SW 1271 (cell line): Measurements from ENCODE around the gene KCNJ15.
"Not testable (repeated sequence)": the region's sequence is repeated elsewhere in the genome, so short reads cannot be mapped to it uniquely, and the experiment has no call there.

Experiments
- DNase-seq, 2 experiments: peaks; one replicate each; lab custom pipeline; 2025; lab: John Stamatoyannopoulos, UW

The KCNJ15 gene

DNA sequence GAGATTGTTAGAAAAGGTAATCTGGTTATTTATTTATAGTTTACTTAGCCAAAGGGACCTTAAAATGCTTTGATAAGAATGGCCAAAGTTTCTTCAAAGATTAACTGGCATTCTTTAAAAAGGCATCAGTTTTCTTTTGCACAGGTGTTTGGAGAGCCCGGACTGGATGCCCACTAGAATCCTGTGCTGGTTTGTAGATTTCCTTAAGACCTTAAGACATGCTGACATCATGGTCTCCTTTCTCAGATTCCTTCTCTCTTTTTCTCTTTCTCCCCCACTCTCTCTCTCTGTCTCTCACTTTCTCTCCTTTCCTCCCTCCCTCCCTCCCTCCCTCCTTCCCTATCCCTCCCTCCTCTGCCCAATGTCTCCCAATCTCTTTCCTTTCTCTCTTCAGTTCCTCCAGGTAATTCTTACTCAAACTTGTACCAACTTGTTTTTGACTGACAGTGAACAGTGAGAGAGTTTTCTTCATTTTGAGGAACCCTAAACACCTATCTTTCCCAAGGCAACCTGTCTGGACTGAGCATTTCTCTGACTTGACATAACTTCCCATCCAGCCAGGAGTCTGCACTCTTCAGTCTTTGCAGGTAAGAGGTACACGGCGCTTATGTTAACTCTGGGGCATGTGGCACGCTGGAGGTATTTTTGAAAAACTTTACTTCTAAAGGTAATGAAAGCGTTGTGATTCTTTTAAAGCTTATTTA is at the start of gene KCNJ15:
KCNJ15 (plus strand) TSS at position 393 of the 704 bp plus-strand sequence. CDS start 42,271 bp downstream, outside the sequence.
- DNase-seq, result no peak

DNA sequence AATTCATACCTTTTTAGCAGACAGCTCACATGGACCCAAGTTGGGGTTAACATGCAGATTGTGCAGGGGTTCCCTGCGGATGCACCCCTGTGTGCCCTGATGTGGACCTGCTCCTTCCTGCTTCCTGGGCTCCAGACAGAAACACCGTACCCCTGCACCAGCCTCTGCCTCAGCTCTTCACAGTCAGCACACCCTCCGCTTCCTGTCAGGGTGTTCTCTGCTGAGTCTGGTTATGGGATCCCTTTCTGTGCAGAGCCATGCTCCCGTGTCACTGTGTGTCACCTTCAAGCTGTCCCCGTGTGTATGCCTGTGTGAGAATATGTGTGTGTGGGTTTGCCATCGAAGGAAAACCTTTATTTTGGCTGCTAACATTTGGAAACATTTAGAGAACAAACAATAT is 48.7 kb upstream of the KCNJ15 start:
- DNase-seq, result no peak

DNA sequence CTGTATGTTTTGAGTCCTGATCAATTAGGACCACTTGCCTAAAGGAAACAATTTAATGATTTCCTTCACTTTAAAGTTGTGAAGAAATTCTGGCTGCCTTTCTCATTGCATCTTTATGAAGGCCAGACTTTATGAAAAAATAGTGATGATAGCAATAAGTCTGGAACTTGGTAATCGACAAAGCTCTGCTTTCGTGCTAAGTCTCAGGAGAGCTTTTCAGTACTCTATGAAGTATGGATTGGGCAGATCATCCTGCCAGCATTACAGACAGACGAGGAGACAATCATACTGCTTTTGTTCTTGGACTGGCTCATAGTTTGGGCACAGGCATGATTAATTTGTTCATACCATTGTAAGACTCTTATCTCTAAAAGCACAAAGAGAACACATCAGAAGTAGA is 45.5 kb upstream of the KCNJ15 start:
- DNase-seq, result no peak

DNA sequence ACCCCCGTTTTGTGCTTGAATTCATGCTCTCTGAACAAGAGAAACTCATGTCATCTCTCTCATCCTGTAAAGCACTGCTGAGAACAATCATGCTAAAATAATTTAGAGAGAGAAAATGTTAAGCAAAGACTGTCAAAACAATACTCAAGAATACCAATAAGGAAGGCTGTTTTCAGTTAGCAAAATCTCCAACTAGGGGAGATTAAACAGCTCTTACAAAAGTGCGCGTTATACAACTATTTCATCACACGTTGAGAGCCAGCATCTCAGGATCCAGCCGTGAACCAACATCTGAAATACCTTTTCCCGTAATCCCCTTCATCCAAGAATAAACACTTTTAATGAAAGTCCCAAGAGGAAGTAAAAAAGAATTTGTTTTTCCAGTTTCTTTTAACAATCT is 44.1 kb upstream of the KCNJ15 start:
- no peak for DNase-seq

DNA sequence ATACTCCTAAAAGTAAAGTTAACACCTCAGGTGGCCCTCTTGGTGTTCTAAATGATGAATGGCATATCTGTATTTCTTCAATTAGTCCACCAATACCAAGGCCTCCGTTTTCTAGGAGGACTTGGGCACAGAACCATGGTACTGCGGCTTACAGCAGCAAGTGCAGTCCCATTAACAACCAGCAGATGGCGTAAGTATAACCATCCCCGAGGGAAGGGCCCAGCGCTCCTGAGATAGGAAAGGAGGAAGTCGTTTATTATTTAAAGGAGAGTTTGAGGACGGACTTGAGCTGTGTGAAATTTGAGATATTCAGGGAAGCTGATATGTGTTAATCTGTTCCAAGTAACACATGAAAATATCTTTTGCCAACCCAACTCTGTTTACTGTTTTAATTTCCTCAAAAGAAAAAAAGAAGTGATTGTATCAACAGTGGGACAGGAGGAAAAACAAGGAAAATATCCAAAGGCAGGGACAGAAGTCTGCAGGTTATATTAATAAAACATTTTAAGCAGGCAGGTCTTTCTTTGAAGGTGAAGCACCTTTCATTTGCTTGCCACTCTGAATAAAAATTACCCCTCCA is 37.7 kb upstream of the KCNJ15 start:
- peak in 1 of 2 experiments; percentile 33 for DNase-seq

DNA sequence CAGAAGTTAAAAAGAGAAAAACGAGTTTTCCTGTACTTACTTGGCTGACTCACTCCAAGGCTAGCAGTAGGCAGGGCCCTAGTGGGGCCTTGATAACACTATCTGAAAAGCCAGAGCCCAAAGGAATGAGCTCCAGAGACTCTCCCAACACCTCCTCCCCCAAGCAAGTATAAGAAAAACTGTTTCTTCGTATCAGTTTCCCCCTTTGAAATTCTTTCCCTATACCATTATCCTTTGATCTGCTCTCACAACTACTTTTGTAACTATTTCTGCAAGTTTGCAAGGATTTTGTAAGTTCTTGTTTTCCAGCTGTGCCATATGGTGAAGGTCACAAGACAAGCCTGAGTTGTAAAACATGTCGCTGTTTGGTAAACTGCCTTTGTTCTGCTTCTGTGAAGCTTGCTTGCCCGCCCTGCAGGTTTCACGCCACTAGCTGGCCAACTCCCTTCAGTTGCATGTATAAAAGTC is 36.5 kb upstream of the KCNJ15 start:
- DNase-seq, result no peak

DNA sequence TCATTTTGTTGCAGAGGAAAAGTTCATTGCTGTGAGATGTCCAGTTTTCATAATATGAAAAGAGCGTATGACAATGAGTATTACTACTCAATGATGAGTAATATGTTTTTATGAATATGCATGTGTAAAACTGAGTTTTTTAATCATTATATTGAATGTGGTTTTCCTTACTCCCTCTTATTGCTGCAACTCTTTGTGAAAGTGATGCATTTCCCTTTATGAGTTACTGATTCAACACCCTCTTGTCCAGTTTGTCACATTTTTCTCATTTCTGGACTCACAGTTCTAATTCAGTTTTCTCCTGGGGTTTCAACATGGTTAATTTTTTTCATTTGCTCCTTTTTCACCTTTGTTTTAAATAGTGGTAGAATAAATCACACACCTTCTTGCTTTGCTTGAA is 35.2 kb upstream of the KCNJ15 start:
- no peak for DNase-seq

DNA sequence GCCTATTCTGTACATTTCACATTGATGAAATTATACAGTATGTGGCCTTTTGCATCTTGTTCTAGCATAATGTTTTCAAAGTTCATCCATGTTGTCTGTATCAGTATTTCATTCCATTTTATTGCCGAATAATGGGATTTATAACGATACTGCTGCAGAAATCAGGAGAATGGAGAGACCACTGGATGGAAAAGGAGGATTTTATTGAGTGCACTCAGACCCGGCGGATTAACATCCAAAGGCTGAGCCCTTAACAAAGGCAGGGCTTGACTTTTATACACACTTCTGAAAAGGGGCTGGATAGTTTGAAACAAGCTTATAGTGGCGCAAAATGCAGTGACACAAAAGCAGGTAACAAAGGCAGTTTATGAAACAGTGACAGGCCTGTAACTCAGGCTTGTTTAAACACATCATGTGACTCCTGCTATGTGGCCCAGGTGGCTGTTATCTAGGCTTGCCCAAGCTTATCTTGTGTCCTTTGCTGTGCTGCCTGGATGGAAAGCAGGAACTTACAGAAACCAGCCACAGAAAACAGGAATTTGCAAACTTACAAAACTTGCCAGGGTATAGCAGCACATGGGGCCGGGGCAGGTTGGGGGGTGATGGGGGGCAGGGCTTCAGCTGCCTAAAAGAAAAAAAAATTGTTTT is 32.8 kb upstream of the KCNJ15 start:
- DNase-seq, result no peak

DNA sequence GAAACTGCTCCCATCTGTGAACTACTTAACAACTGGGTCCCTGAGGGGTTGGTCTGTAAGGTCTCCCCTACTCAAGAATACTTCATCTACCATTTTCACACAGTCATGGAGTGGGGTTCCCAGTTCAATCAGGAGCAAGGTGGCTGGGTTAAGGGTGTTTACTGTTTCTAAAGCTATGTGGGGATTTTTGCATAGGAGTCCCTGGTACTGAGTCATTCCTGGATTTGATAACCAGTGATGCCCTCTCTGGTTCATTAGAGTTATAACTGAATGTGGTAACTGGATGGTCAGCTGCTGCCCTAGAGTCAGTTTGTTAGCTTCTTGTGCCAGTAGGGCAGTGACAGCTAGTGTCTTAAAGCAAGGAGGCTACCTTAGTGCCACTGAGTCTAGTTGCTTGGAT is 29.4 kb upstream of the KCNJ15 start:
- DNase-seq, result no peak

DNA sequence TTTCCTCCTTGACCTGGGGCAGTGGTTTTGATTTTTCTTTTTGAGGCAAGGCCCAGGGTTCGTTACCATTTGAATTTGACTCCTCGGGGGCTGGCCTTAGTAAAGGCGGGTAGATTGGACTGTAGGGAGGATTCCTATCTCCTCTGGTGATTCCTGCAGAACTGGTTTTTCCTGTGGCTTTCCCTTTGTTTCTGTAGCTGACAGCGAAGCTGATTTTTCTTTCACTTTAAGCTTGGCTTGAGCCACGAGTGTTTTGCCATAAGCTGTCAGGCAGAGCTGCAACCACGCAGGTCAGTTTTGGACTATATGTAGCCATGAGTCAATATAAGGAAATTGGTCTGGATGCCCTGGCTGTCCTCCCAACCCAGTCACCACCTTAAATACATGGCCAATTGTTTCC is 28.7 kb upstream of the KCNJ15 start:
- no peak for DNase-seq

DNA sequence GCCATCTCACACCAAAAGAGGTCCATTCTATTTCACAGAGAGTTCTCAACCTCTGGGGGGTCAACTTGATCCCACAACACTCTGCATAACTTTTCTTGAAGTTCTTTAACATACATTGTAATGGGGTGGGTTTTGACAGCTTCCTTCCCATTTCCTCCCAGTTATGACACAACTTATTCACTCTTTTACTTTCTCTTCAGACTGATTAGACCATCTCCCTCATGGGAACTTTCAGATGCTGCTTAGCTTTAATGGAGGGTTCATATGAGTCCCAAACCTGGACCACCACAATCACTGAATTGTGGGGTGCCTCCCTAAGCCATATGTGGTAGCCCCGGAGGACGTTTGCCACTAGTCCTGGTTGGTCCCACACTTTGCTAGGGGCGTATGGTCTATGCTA is 28.3 kb upstream of the KCNJ15 start:
- no peak for DNase-seq

DNA sequence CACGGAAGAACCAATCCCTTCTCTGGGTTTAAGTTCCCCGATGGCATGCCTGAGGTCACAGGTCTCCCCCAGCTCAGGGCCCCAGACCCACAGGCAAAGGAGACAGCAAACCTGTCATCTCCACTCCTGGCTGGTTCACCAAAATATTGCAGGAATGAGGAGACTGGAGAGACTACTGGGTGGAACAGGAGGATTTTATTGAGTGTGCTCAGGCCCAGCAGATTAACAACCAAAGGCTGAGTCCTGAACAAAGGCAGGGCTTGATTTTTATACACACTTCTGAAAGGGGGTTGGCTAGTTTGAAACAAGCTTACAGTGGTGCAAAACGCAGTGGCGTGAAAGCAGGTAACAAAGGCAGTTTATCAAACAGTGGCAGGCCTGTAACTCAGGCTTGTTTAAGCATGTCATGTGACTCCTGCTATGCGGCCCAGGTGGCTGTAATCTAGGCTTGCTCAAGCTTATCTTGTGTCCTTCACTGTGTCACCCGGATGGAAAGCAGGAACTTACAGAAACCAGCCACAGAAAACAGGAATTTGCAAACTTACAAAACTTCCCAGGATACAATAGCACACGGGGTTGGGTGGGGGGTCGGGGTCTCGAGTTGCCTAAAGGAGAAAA is 27.4 kb upstream of the KCNJ15 start:
- DNase-seq, result no peak

DNA sequence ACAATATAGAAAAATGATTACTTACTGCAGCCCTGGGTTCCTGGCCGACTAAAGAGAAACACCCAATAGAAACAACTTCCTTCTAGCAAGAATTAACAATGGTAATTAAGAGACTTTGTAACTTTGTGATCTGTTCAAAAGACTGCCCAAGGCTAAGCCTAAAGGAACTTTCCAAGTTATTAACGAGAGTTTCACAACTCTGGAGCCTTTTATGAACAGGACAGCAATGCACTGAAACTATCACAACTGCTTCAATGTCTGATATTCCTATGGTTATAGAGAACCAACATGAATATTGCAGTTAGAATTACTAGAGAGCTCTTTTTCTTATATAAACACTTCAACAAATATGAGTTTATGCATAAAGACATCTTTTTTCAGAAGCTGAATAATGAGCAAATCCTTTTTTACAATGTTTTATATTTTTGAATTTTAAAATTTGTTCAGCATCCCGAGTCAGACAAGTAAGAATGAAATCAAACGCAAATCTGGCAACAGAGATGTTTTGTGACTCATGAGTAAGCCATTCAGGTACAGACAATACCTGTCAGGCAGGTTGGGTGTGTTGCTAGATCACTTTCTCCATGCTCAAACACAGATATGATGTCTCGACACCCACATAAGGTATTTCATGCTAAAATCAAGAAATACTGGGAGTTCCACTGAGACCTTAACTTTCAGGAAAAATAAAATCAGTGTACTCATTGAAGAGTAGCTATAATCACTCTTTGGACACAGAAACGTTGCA is 22.2 kb upstream of the KCNJ15 start:
- DNase-seq, result no peak

DNA sequence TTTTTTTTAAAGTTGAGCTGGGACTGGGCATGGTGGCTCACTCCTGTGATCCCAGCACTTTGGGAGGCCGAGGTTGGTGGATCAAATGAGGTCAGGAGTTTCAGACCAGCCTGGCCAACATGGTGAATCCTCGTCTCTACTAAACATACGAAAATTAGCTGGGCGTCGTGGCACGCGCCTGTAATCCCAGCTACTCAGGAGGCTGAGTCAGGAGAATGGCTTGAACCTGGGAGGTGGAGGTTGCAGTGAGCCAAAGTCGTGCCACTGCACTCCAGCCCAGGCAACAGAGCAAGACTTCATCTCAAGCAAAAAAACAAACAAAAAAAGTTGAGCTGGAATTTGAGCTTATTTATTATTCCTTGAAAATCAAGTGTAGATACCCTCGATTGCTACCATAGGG is 21.5 kb upstream of the KCNJ15 start:
- DNase-seq, result not testable (repeated sequence)

DNA sequence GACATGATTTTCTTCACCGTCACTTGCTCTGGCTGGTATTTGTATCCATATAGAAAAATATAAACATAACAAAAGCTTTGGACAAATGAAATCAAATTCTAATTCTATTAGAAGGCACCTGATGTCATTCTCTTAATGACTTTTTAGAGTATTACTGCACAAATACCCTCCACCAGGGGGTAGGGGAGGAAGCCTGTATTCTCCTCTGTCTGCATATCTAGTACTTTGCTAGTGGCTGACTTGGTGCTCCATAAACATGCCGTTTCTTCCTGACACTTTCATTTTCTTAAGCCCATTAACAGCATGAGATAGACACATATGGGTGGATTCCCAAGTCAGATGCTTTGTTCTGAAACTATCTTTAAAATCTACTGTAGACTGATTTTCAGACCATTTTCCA is 20.6 kb upstream of the KCNJ15 start:
- DNase-seq, result no peak

DNA sequence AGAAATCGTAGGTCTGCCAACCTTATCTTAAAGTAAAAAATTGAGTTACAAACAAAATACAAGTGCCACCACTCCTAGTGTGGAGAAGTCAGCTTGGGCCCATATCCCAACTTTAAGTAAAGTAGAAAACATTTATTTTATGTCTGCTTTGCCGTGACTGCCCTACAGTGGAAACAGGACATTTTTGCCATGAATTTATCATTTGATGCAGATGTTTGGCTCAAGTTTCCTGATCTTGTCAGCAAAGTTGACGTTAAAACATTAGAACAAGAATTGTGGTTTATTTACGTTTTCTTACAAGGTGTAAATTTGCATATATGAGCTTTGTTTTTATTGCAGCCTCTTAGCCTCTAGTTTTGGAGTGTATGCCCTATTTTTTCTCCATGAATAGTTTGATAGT is 17.1 kb upstream of the KCNJ15 start:
- no peak for DNase-seq

DNA sequence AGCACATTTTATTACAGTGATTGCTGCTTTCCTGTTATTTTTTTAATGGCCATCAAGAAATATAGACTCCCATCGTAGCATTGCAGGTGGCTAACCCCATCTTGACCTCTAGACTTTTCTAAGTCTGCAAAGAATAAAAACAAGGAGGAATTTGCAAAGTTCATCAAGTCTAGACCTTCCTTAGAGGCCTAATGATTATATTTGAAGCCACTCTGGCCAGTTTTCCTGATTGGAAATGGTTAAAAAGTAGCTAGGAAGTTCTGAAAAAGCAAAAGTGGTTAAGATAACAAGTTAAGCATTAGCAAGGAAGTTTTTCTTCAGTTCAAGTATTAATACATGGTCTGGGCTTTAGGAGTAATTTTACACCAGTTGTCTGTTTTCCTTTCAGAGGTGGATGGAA is 16.7 kb upstream of the KCNJ15 start:
- DNase-seq, result no peak

DNA sequence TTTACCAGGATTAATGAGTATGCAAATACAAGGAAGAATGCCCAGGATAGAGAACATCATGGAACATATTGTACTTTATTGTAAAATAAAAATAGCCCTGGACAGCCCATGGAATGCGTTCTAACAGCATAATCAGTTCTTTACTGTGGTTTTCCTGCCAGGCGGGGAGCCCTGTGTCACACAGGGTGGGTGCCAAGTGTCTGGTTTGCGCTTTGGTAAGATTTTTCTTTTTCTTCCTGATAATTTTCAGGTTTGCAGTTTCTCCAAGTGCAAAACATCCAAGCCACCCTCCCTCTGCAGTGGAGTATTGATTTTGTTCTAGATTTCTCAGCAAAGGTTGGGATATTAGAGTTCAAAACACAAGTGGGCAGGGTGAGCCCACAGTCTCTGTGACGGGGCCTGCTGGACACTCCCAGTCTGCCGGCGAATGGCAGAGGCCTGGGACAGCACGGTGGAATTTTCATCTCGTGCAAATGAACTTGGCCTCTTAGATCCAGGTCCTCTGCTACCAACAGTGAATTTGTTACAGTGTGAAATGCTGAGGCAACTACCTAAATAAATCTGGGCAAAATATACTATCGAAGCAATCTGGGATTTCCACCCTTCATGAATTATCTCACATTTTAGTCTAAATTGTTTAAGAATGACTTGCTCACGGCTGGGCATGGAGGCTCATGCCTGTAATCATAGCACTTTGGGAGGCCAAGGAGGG is 15.6 kb upstream of the KCNJ15 start:
- no peak for DNase-seq

DNA sequence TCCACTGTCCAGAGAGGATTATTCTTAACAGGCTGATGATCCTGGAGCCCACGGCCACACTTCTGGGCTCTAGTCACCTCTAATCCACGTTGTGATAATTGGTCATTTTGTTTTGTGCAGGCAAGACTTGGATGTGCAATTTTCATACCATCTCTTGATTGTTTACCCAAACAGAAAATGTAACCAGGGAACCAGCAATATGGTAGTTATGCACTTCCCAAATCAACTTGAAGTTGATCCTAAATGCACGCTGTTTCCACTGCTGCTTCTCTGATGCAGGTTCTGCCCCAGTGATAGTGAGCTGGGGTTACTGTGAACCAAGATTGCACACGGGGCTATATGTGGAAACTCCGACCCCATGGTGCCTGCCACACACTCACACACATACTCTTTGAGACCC is 14.7 kb upstream of the KCNJ15 start:
- no peak for DNase-seq

DNA sequence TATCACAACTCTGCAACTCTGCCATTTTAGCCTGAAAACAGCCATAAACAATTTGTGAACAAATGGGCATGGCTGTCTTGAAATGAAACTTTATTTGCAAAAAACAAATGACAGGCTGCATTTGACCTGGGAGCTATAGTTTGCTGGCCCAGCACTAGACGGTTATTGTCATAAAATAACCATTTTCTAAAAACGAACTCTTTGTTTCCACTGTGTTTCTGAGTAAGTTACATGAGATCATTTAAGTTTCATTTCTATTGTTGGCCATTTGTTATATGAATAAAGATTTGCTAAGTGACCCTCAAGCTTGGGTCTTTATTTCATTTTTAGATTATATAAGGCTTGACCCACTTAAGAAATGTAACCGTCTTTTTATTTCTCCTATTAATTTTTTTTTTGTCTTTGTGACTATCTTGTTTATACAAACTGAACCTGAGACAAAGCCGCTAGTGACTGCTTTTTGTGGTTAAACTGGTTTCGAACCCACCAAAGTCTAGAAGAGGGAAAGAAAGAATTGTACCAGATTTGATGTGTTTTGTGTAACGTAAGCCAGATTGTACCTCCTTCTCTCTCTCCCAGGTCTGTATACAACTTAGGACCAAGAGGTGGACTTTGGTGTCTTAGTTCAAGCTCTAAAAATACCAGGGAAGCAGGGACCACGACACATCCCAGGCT is 12.9 kb upstream of the KCNJ15 start:
- no peak for DNase-seq

DNA sequence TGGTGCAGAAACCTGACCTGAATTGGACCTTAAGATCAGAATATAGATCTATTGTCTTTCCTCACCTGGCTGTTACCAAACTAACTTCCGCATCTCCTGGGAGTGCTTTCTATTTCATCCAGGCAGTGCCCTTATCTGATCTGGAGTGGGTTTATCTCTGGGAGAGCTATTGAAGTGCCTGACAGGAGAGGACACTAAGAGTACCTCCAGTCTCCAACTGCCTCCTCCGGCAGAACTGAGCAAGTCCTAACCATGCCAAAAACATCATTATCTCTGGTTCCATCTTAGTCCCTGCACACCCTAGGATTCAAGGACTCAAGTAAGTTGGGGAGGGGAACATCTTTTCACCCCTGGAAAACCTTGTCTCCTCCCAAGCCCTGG is 12.4 kb upstream of the KCNJ15 start:
- no peak for DNase-seq
